ENCODE data around the gene DLGAP5. TPM values are rescaled to one million over a fixed set of nuclear protein-coding genes. Genes with fewer than 3 reads are reported as not detected.

Gene DLGAP5
- total RNA-seq, 2 donors from 2014 or later: 0.08 to 1.2 TPM

- H3K9me3 ChIP-seq: no peaks in the 10 kb centered on the region
- no peak for DNase-seq (ENCODE audit: low spot score)
- H3K27ac ChIP-seq: peak overlapping the region; percentile 40 to 41
- TF ChIP-seq, protein P1, sequence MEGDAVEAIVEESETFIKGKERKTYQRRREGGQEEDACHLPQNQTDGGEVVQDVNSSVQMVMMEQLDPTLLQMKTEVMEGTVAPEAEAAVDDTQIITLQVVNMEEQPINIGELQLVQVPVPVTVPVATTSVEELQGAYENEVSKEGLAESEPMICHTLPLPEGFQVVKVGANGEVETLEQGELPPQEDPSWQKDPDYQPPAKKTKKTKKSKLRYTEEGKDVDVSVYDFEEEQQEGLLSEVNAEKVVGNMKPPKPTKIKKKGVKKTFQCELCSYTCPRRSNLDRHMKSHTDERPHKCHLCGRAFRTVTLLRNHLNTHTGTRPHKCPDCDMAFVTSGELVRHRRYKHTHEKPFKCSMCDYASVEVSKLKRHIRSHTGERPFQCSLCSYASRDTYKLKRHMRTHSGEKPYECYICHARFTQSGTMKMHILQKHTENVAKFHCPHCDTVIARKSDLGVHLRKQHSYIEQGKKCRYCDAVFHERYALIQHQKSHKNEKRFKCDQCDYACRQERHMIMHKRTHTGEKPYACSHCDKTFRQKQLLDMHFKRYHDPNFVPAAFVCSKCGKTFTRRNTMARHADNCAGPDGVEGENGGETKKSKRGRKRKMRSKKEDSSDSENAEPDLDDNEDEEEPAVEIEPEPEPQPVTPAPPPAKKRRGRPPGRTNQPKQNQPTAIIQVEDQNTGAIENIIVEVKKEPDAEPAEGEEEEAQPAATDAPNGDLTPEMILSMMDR (IDR thresholded peaks at IDR 0.05): peak in 1 of 2 donors; percentile 74
- no peaks in the 10 kb centered on the region for H3K27me3 ChIP-seq
- peaks cover 0 to 80% of the 10 kb centered on the region in 2 donors for H3K4me1 ChIP-seq
- no peak overlapping the region for H3K4me3 ChIP-seq
- H3K36me3 ChIP-seq: peaks cover 13% of the 10 kb centered on the region
Measured at GRCh38 chr14:55133416-55133815, 58.0 kb downstream of the DLGAP5 start.

DNA sequence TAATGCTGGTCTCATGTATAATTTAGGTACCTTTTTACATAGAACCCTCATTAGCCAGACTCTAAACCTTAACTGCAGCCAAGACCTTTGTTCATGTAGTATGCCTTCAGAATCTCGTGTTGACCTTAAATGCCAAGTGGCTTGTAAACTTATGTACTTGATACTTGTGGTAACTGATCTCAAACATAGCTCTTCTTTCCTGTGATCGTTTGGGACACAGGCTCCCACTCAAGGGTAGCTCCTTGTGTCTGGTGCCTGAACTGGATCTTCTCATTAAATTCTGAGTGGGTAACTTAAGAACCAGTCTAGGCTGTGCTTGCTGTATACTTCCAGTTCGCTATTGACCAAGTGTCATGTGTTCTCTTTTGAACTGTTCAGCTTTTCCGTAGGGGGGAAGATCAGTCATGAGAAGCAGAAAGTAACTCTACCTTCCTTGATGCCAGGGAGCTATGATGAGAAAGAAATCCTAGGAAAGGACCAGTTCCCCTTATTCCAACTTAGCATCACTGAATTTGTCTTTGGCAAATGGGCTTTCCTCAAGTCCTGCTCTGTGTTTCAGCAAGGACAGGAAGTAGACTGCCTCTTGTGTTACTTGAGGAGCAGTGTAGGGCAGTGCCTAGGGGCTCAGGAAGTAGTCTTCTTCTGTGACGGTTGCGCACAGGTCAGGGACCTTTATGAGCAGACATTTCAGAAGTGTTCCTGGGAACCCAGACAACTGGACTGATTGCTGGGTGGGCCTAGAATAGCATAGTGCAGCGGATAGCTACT, 59.8 kb downstream of the DLGAP5 start:
- no peaks in the 10 kb centered on the region for H3K9me3 ChIP-seq
- peaks cover 8% of the 10 kb centered on the region for H3K36me3 ChIP-seq
- peak overlapping the region; percentile 97 for H3K27ac ChIP-seq
- peaks cover 0 to 77% of the 10 kb centered on the region in 2 donors for H3K4me1 ChIP-seq
- peak overlapping the region; percentile 4 to 83 for H3K4me3 ChIP-seq
- no peaks in the 10 kb centered on the region for H3K27me3 ChIP-seq
- TF ChIP-seq, protein P1 (IDR thresholded peaks at IDR 0.05): peak in 1 of 2 donors; percentile 25
- no peak for DNase-seq (ENCODE audit: low spot score)

- peaks cover 0 to 75% of the 10 kb centered on the region in 2 donors for H3K4me1 ChIP-seq
- no peak for DNase-seq (ENCODE audit: low spot score)
- H3K27ac ChIP-seq: peak overlapping the region; percentile 97
- TF ChIP-seq, protein P1 (IDR thresholded peaks at IDR 0.05): no peak
- peaks cover 8% of the 10 kb centered on the region for H3K36me3 ChIP-seq
- no peaks in the 10 kb centered on the region for H3K9me3 ChIP-seq
- no peaks in the 10 kb centered on the region for H3K27me3 ChIP-seq
- H3K4me3 ChIP-seq: peak overlapping the region; percentile 80 to 83
Measured at GRCh38 chr14:55130196-55130550, 61.2 kb downstream of the DLGAP5 start.

DNA sequence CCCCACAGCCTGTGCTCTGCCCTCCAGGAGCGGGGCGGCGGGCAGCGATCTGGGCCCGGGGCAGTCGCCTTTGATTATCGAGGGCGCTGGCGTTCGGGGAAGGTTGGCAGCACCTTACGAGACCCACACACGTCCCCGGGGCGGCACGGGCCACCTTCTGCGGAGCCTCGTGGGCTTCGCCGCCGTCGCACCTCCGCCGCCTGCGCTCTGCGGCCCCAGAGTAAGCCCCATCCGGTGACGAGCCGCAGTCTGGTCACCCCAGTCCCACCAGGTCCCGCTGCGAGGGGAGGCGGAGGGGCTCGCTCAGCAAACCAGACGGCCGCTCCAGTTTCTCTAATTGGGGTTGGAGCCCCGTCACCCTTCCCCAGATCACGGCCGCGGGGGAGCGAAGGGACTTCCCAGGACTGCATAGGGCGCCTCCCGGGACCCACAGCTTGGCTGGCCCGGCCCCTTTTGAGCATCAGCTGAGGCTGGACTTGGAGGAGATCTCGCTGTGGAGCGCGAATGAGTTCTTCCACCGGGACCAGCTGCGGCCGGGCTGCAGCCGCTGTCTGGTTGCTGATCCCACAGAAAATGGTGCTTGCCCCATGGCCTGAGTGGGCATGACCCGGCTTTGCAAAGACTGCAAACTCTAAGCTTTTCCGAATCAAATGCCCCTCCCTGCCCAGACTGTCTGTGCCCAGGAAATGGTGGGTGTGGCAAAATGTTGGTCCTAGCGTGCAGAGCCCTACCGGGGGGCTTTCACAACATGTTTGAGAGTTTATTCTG, 61.8 kb downstream of the DLGAP5 start:
- H3K36me3 ChIP-seq: peaks cover 8% of the 10 kb centered on the region
- H3K4me3 ChIP-seq: peak overlapping the region; percentile 80 to 83
- H3K27ac ChIP-seq: peak overlapping the region; percentile 97
- no peaks in the 10 kb centered on the region for H3K27me3 ChIP-seq
- TF ChIP-seq, protein P1 (IDR thresholded peaks at IDR 0.05): no peak
- DNase-seq (ENCODE audit: low spot score): peak; percentile 82
- H3K9me3 ChIP-seq: no peaks in the 10 kb centered on the region
- peaks cover 0 to 79% of the 10 kb centered on the region in 2 donors for H3K4me1 ChIP-seq

GRCh38 chr14:55129086-55129427, 62.3 kb downstream of the DLGAP5 start, which contains the start of gene LGALS3:
Gene LGALS3, plus strand, starts transcription at chr14:55129252. Its CDS starts 8,122 bp downstream, at chr14:55137374.
- Histone ChIP-seq H3K36me3 (peaks cover 8% of the 10 kb centered on the region), H3K9me3 (no peaks in the 10 kb centered on the region), H3K4me1 (peaks cover 0 to 77% of the 10 kb centered on the region in 2 donors), H3K27ac (peak within 1 kb of the TSS; percentile 97), H3K27me3 (no peaks in the 10 kb centered on the region), H3K4me3 (peak within 1 kb of the TSS; percentile 80 to 83)
- peak; percentile 79 for DNase-seq (ENCODE audit: low spot score)
- TF ChIP-seq, protein P1 (IDR thresholded peaks at IDR 0.05): no peak

Data from right atrium auricular region (tissue), 2 donors.